Amygdala (tissue), 56 donors: ENCODE measurements around the gene MRAS.
"Not testable (repeated sequence)": the region's sequence is repeated elsewhere in the genome, so short reads cannot be mapped to it uniquely, and the experiment has no call there.

Experiments
- DNase-seq, 56 donors: peaks; one replicate each; lab custom pipeline; 2025; lab: John Stamatoyannopoulos, UW

MRAS gene

GRCh38 chr3:138407236-138407907 is 59.0 kb downstream of the MRAS start:
- no peak for DNase-seq

- peak in 18 of 56 donors; percentile 18 to 56 (median 44) for DNase-seq
Measured at GRCh38 chr3:138408751-138409570, 60.6 kb downstream of the MRAS start.

- no peak for DNase-seq
Measured at GRCh38 chr3:138412821-138413551, 64.6 kb downstream of the MRAS start.

GRCh38 chr3:138416236-138416635 is 67.9 kb downstream of the MRAS start:
- not testable (repeated sequence) for DNase-seq

- peak in 48 of 56 donors; percentile 14 to 80 (median 50) for DNase-seq
Measured at GRCh38 chr3:138417559-138417982, 69.2 kb downstream of the MRAS start.

- no peak for DNase-seq
Measured at GRCh38 chr3:138418601-138419206, 70.3 kb downstream of the MRAS start.

- DNase-seq = no peak
Measured at GRCh38 chr3:138423316-138423715, 74.9 kb downstream of the MRAS start.

GRCh38 chr3:138424323-138424722 is 75.9 kb downstream of the MRAS start:
- DNase-seq = no peak

GRCh38 chr3:138426211-138426610 is 77.8 kb downstream of the MRAS start:
- no peak for DNase-seq

GRCh38 chr3:138426754-138427153 is 78.4 kb downstream of the MRAS start:
- DNase-seq = not testable (repeated sequence)

- no peak for DNase-seq
Measured at GRCh38 chr3:138429665-138430064, 81.3 kb downstream of the MRAS start.

GRCh38 chr3:138432576-138433240 is 84.3 kb downstream of the MRAS start:
- no peak for DNase-seq

- no peak for DNase-seq
Measured at GRCh38 chr3:138433892-138434275, 85.5 kb downstream of the MRAS start.

- peak in 40 of 56 donors; percentile 7 to 68 (median 36) for DNase-seq
Measured at GRCh38 chr3:138434276-138434874, 86.0 kb downstream of the MRAS start, which contains the start of gene ESYT3. Gene ESYT3, plus strand, starts transcription at chr3:138434616. Its CDS starts 183 bp downstream, at chr3:138434799.

- DNase-seq = peak in 2 of 56 donors; percentile 31 to 35
Measured at GRCh38 chr3:138434875-138435772, 86.7 kb downstream of the MRAS start.

GRCh38 chr3:138435840-138436239 is 87.5 kb downstream of the MRAS start:
- DNase-seq = no peak

- DNase-seq = no peak
Measured at GRCh38 chr3:138437281-138437680, 88.9 kb downstream of the MRAS start.

- no peak for DNase-seq
Measured at GRCh38 chr3:138438896-138439295, 90.5 kb downstream of the MRAS start.

- no peak for DNase-seq
Measured at GRCh38 chr3:138439646-138440045, 91.3 kb downstream of the MRAS start.
